Fibroblast of mammary gland (primary cell): Measurements from ENCODE around the gene TC2N.

Source experiments
- DNase-seq: peaks from one replicate; pipeline ENCODE4 v3.0.0-alpha.2; 2010; ENCODE audit warnings: low read depth
- H3K4me3 ChIP-seq: 2 replicates; pipeline ENCODE4 v1.5.1; 2011; ENCODE audit warnings: low read depth, mild to moderate bottlenecking, low read length, moderate library complexity; ENCODE audit not compliant: control insufficient read depth
- CTCF ChIP-seq: conservative IDR thresholded peaks from 2 replicates; pipeline ENCODE4 v1.5.1; 2011; ENCODE audit warnings: low read depth, low read length, inconsistent platforms; ENCODE audit not compliant: control insufficient read depth, insufficient read depth

The TC2N gene

GRCh38 chr14:91805659-91806058 is 61.7 kb downstream of the TC2N start:
- DNase-seq, result no peak
- H3K4me3 ChIP-seq, result no peak overlapping the region
- TF ChIP-seq CTCF, result no peak

GRCh38 chr14:91801358-91801757 is 66.0 kb downstream of the TC2N start:
- no peak for DNase-seq
- no peak overlapping the region for H3K4me3 ChIP-seq
- no peak for TF ChIP-seq CTCF

GRCh38 chr14:91796617-91797347 is 70.6 kb downstream of the TC2N start:
- no peak for TF ChIP-seq CTCF
- peak; percentile 59 for DNase-seq

GRCh38 chr14:91793704-91794103 is 73.6 kb downstream of the TC2N start:
- no peak for TF ChIP-seq CTCF
- no peak for DNase-seq

More at GRCh38 chr14:91796617-91797347, 70.6 kb downstream of the TC2N start:
- H3K4me3 ChIP-seq, result no peak overlapping the region

GRCh38 chr14:91786188-91786587 is 81.1 kb downstream of the TC2N start:
- TF ChIP-seq CTCF, result no peak
- no peak overlapping the region for H3K4me3 ChIP-seq
- DNase-seq, result no peak

More at GRCh38 chr14:91793704-91794103, 73.6 kb downstream of the TC2N start:
- no peak overlapping the region for H3K4me3 ChIP-seq

GRCh38 chr14:91780452-91780851 is 86.9 kb downstream of the TC2N start:
- H3K4me3 ChIP-seq, result no peak overlapping the region
- no peak for TF ChIP-seq CTCF
- DNase-seq, result no peak
